Gastroesophageal sphincter (tissue), 3 donors: ENCODE measurements around the gene GOLGA6A.
"Not testable (repeated sequence)": the region's sequence is repeated elsewhere in the genome, so short reads cannot be mapped to it uniquely, and the experiment has no call there.

Source experiments
- CTCF ChIP-seq, 4 experiments: fragments of 200-600 bp in 2 of 4; fragments of 450-650 bp in 2 of 4; sonication (generic) in 1 of 4; IDR thresholded peaks; one replicate each; pipeline ENCODE4 v1.5.1; 2017 to 2019; ENCODE audit warnings: antibody characterized with exemption in 4 of 4, mild to moderate bottlenecking in 2 of 4, moderate library complexity in 2 of 4
- POLR2A ChIP-seq, 2 donors: fragments of 450-650 bp; IDR thresholded peaks; one replicate each; pipeline ENCODE4 v1.6.1; 2017; ENCODE audit warnings: antibody characterized with exemption in 2 of 2, mild to moderate bottlenecking in 2 of 2, moderate library complexity in 1 of 2
- POLR2AphosphoS5 ChIP-seq: sonication (generic); formaldehyde crosslinking; IDR thresholded peaks from one replicate; pipeline ENCODE4 v1.6.1; 2017; ENCODE audit warnings: antibody characterized with exemption

- TF ChIP-seq CTCF (IDR thresholded peaks at IDR 0.05); POLR2A (IDR thresholded peaks at IDR 0.05); POLR2AphosphoS5: not testable (repeated sequence)
Observed at GRCh38 chr15:74095610-74096009, 13.3 kb upstream of the GOLGA6A start.
